ENCODE measurements around the gene FMO5. TPM values are rescaled to one million over a fixed set of nuclear protein-coding genes. Genes with fewer than 3 reads are reported as not detected.

FMO5 gene
- total and polyA plus RNA-seq, 2 donors (not counting 1 experiment from before 2014, with no cell fraction given) = 4.4 to 7.8 TPM

DNA sequence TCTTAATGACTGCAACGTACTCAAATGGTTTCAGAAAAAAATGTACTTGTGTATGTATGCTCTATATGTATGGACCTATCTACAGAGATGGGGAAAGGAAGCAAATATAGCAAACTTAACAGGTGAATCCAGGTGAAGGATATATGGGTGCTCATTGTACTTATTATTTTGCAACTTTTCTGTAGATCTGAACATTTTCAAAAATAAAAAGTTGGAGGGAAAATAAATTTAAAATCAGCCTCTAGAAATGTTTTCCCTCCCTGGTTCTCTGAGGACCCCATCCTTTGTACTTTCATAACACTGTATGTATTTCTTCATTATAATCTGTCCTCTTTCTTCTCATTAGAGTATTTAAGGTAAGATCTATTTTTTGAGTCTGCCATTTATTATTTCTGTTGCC lies 17.9 kb downstream of the FMO5 start:
- H3K79me2 ChIP-seq (ENCODE audit: control insufficient read depth, insufficient read depth, low read length) = peaks cover 4% of the 10 kb centered on the region

DNA sequence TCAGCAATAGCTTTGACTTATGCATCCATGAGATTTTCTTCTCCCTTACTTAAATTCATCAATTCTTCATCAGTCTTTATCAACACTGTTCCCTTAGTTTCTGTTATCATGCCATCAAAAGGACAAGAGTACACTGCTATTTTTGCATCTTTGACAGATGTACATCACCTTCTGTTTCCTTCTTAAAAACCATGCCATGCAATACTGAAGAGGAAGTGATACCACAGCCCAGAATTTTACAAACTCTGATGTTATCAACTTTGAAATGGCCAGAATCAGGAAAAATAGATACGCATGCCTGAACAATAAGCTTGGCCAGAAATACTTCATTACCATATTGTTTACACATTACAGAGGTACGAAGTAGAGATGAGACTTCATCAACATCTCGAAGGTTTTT lies 21.1 kb downstream of the FMO5 start:
- ATAC-seq (ENCODE audit: low read depth) (peak; percentile 60), DNase-seq (peak; percentile 26)
- peaks cover 13 to 22% of the 10 kb centered on the region in 2 donors for H3K4me1 ChIP-seq (ENCODE audit: control insufficient read depth in 2 of 2, insufficient read depth in 2 of 2, low read length in 2 of 2)
- WGBS (ENCODE audit: insufficient coverage) = 43% methylated on average over 1 of the region's 3 CpGs
- H3K36me3 ChIP-seq (replicated peaks in 1 of 2; ENCODE audit: control extremely low read depth in 1 of 2, control insufficient read depth in 1 of 2, extremely low read depth in 1 of 2, insufficient read depth in 2 of 2, low read length in 1 of 2) = no peaks in the 10 kb centered on the region
- no peaks in the 10 kb centered on the region for H3K9me3 Mint-ChIP-seq (ENCODE audit: insufficient read depth)
- no peaks in the 10 kb centered on the region for H3K9me3 ChIP-seq (ENCODE audit: control extremely low read depth in 1 of 3, control insufficient read depth in 2 of 3, insufficient read depth in 1 of 3, low read length in 2 of 3)
- CTCF ChIA-PET = interaction anchor here (1.5 kb wide), 1 partner anchor 38 kb away, joined by 4 read pairs; the partner anchor contains the start of gene CHD1L
- peak overlapping the region in 1 of 5 experiments; percentile 29 for H3K4me3 ChIP-seq (ENCODE audit: control extremely low read depth in 1 of 5, extremely low read depth in 1 of 5, insufficient read depth in 1 of 5, low read depth in 2 of 5, low read length in 4 of 5)
- intact Hi-C loops (cut with micrococcal nuclease) = no loop called here
- no peaks in the 10 kb centered on the region for H3K27me3 Mint-ChIP-seq
- H2AFZ ChIP-seq (ENCODE audit: insufficient read depth, low read depth, low read length, poor library complexity, severe bottlenecking) = no peak overlapping the region
- TF ChIP-seq CTCF (IDR thresholded peaks at IDR 0.05) = no peak
- no peak for TF ChIP-seq EZH2 (IDR thresholded peaks at IDR 0.05; ENCODE audit: borderline replicate concordance, insufficient read depth, low read depth, low read length, poor library complexity, severe bottlenecking)
- peak overlapping the region; percentile 20 for H3K4me3 Mint-ChIP-seq
- H3K9ac ChIP-seq (ENCODE audit: low read length) = no peak overlapping the region
- H3K27ac Mint-ChIP-seq = peak overlapping the region; percentile 54
- no peaks in the 10 kb centered on the region for H3K27me3 ChIP-seq (replicated peaks in 1 of 4; ENCODE audit: control extremely low read depth in 1 of 4, control insufficient read depth in 3 of 4, insufficient read depth in 4 of 4, low read length in 3 of 4)
- POLR2A ChIA-PET = no interaction called here
- H3K4me2 ChIP-seq (replicated peaks; ENCODE audit: low read depth, low read length, poor library complexity, severe bottlenecking) = peak overlapping the region; percentile 42
- no peaks in the 10 kb centered on the region for H4K20me1 ChIP-seq (ENCODE audit: control insufficient read depth, insufficient read depth, low read length, poor library complexity, severe bottlenecking)
- peaks cover 32% of the 10 kb centered on the region for H3K4me1 Mint-ChIP-seq
- peaks cover 4% of the 10 kb centered on the region for H3K79me2 ChIP-seq (ENCODE audit: control insufficient read depth, insufficient read depth, low read length)
- H3K27ac ChIP-seq (ENCODE audit: low read length in 2 of 2) = peak overlapping the region; percentile 30 to 62

More for the DNA sequence above, 17.9 kb downstream of the FMO5 start:
- TF ChIP-seq EZH2 (IDR thresholded peaks at IDR 0.05; ENCODE audit: borderline replicate concordance, insufficient read depth, low read depth, low read length, poor library complexity, severe bottlenecking) (no peak), CTCF (IDR thresholded peaks at IDR 0.05) (no peak)
- Mint-ChIP-seq H3K9me3 (ENCODE audit: insufficient read depth) (no peaks in the 10 kb centered on the region), H3K4me3 (no peak overlapping the region), H3K27me3 (no peaks in the 10 kb centered on the region), H3K4me1 (peaks cover 25% of the 10 kb centered on the region), H3K27ac (no peak overlapping the region)
- no peaks in the 10 kb centered on the region for H3K27me3 ChIP-seq (replicated peaks in 1 of 4; ENCODE audit: control extremely low read depth in 1 of 4, control insufficient read depth in 3 of 4, insufficient read depth in 4 of 4, low read length in 3 of 4)
- H2AFZ ChIP-seq (ENCODE audit: insufficient read depth, low read depth, low read length, poor library complexity, severe bottlenecking) = no peak overlapping the region
- peaks cover 0 to 2% of the 10 kb centered on the region in 2 experiments for H3K36me3 ChIP-seq (replicated peaks in 1 of 2; ENCODE audit: control extremely low read depth in 1 of 2, control insufficient read depth in 1 of 2, extremely low read depth in 1 of 2, insufficient read depth in 2 of 2, low read length in 1 of 2)
- CTCF ChIA-PET = no interaction called here
- no peak overlapping the region for H3K9ac ChIP-seq (ENCODE audit: low read length)
- no peak overlapping the region for H3K27ac ChIP-seq (ENCODE audit: low read length in 2 of 2)
- no peak for DNase-seq
- no peaks in the 10 kb centered on the region for H3K9me3 ChIP-seq (ENCODE audit: control extremely low read depth in 1 of 3, control insufficient read depth in 2 of 3, insufficient read depth in 1 of 3, low read length in 2 of 3)
- H3K4me3 ChIP-seq (ENCODE audit: control extremely low read depth in 1 of 5, extremely low read depth in 1 of 5, insufficient read depth in 1 of 5, low read depth in 2 of 5, low read length in 4 of 5) = no peak overlapping the region
- peaks cover 13 to 22% of the 10 kb centered on the region in 2 donors for H3K4me1 ChIP-seq (ENCODE audit: control insufficient read depth in 2 of 2, insufficient read depth in 2 of 2, low read length in 2 of 2)
- ATAC-seq (ENCODE audit: low read depth) = no peak
- intact Hi-C loops (cut with micrococcal nuclease) = no loop called here
- no peaks in the 10 kb centered on the region for H4K20me1 ChIP-seq (ENCODE audit: control insufficient read depth, insufficient read depth, low read length, poor library complexity, severe bottlenecking)
- no peak overlapping the region for H3K4me2 ChIP-seq (replicated peaks; ENCODE audit: low read depth, low read length, poor library complexity, severe bottlenecking)
- POLR2A ChIA-PET = interaction anchor here (0.6 kb wide), 1 partner anchor 34 kb away, joined by 3 read pairs; no protein-coding TSS in a partner anchor
- WGBS (ENCODE audit: insufficient coverage) = no CpG with 5 or more reads among the region's 1 CpG

All from B cell (primary cell).